ENCODE measurements around the gene IL17B. TPM values are rescaled to one million over a fixed set of nuclear protein-coding genes. Genes with fewer than 3 reads are reported as not detected.
A peak's percentile ranks its signal among the peaks of the same experiment; 100 is the strongest.
"Not testable (repeated sequence)": the region's sequence is repeated elsewhere in the genome, so short reads cannot be mapped to it uniquely, and the experiment has no call there.

Gene IL17B
- total and polyA plus RNA-seq, 9 of the 15 experiments (the other 6 are each of a cell fraction or from before 2014, with no cell fraction given), result 0.28 to 2.6 (median 0.53) TPM; not detected in 2

GRCh38 chr5:149398747-149399266, 19.7 kb upstream of the IL17B start:
- peaks cover 7 to 17% of the 10 kb centered on the region in 2 experiments; a peak in 3 of 5 replicates for H3K4me1 ChIP-seq (replicated peaks in 1 of 2; ENCODE audit: control insufficient read depth in 2 of 2, insufficient read depth in 2 of 2, low read length in 2 of 2)
- H3K9ac ChIP-seq (ENCODE audit: insufficient read depth in 1 of 2, low read depth in 2 of 2, low read length in 2 of 2); in situ Hi-C loops (cut with MboI); FAIRE-seq; CTCF ChIA-PET (ENCODE audit: low intra/inter-chr PET ratio); ATAC-seq; H3K4me3 ChIP-seq; intact Hi-C loops (cut with micrococcal nuclease); H3K36me3 ChIP-seq (ENCODE audit: control insufficient read depth, insufficient read depth, low read length); H3K9me3 ChIP-seq (replicated peaks; ENCODE audit: control insufficient read depth, insufficient read depth, low read depth, low read length); H3K27ac ChIP-seq (ENCODE audit: extremely low read depth, low read depth, low read length); H3K27me3 ChIP-seq (ENCODE audit: control insufficient read depth in 2 of 2, insufficient read depth in 2 of 2, low read length in 2 of 2); BruUV-seq (replicated peaks); H3K9me1 ChIP-seq (ENCODE audit: control insufficient read depth, insufficient read depth, low read length); H4K20me1 ChIP-seq (replicated peaks; ENCODE audit: control insufficient read depth, insufficient read depth, low read length); H3K4me2 ChIP-seq (ENCODE audit: insufficient read depth, low read length); H3K79me2 ChIP-seq (ENCODE audit: control insufficient read depth, insufficient read depth, low read length); TF ChIP-seq MYC (CRISPR knock-in tag; IDR thresholded peaks at IDR 0.05; ENCODE audit: borderline replicate concordance, low read depth): not testable (repeated sequence)
- 0 out of 2 replicates have a peak, but pooled peaks have one; percentile 11 for TF ChIP-seq L3MBTL2 (IDR thresholded peaks at IDR 0.05)
- peak in 1 of 2 experiments; percentile 34; a peak in 1 of 4 replicates for TF ChIP-seq SRF (CRISPR knock-in tag; IDR thresholded peaks at IDR 0.05)
- TF ChIP-seq CHD2 (IDR thresholded peaks at IDR 0.05; ENCODE audit: low read depth, low read length), result peak; percentile 91
- peak; percentile 58; the same call in 1 of the 2 replicates for TF ChIP-seq EP400 (IDR thresholded peaks at IDR 0.05)
- peak; percentile 74; the same call in 1 of the 2 replicates for TF ChIP-seq CREB3L1 (IDR thresholded peaks at IDR 0.05; ENCODE audit: borderline replicate concordance, low read depth)
- peak; percentile 35 for TF ChIP-seq RBM25 (IDR thresholded peaks at IDR 0.05; ENCODE audit: low read depth, low read length, severe bottlenecking)
- TF ChIP-seq MYC (IDR thresholded peaks at IDR 0.05; ENCODE audit: low read depth, low read length), result peak; percentile 31; the same call in 1 of the 2 replicates
- TF ChIP-seq MGA (IDR thresholded peaks at IDR 0.05), result peak; percentile 26; the same call in 1 of the 2 replicates
- peak in 1 of 4 experiments; percentile 23 for DNase-seq (ENCODE audit: extremely low read depth in 1 of 4, low spot score in 3 of 4)
- peak overlapping the region; percentile 43; the same call in 1 of the 2 replicates for H2AFZ ChIP-seq (ENCODE audit: low read depth, low read length)
- POLR2A ChIA-PET, result interaction anchor here (0.7 kb wide), 1 partner anchor 153 kb away, joined by 3 read pairs; the partner anchor contains the start of gene CSNK1A1
- WGBS (ENCODE audit: insufficient coverage, low coverage, missing lambda C conversion rate), result 51% methylated on average over 7 of the region's 7 CpGs

Data from K562 (cell line).